Liver (tissue), 3 donors: ENCODE measurements around the gene E2F7.

Experiments
- EGR1 ChIP-seq, 2 donors: IDR thresholded peaks; 2 replicates each; pipeline ENCODE4 v1.6.1; 2016 to 2018; ENCODE audit warnings: antibody characterized with exemption in 2 of 2, low read depth in 2 of 2
- FOXA1 ChIP-seq: IDR thresholded peaks from 2 replicates; pipeline ENCODE4 v1.6.1; 2016; ENCODE audit warnings: antibody characterized with exemption
- JUND ChIP-seq, 2 donors: IDR thresholded peaks; 2 replicates each; pipeline ENCODE4 v1.6.1; 2016; ENCODE audit warnings: antibody characterized with exemption in 2 of 2
- TAF1 ChIP-seq: conservative IDR thresholded peaks from 2 replicates; pipeline ENCODE4 v1.6.1; 2016; ENCODE audit warnings: antibody characterized with exemption, mild to moderate bottlenecking
- YY1 ChIP-seq: IDR thresholded peaks from 2 replicates; pipeline ENCODE4 v1.6.1; 2016; ENCODE audit warnings: antibody characterized with exemption, mild to moderate bottlenecking
- TF ChIP-seq, protein P1 (sequence below): fragments of 150-350 bp; IDR thresholded peaks from 2 replicates; pipeline ENCODE4 v1.5.1; 2017; ENCODE audit warnings: improper control_type of control experiment, low read depth, low read length; ENCODE audit not compliant: missing input control
- TF ChIP-seq, protein P2 (sequence below): IDR thresholded peaks from 2 replicates; pipeline ENCODE4 v1.6.1; 2016; ENCODE audit warnings: antibody characterized with exemption, mild to moderate bottlenecking
- donor health status: healthy.
- donor health status: healthy.

DNA sequence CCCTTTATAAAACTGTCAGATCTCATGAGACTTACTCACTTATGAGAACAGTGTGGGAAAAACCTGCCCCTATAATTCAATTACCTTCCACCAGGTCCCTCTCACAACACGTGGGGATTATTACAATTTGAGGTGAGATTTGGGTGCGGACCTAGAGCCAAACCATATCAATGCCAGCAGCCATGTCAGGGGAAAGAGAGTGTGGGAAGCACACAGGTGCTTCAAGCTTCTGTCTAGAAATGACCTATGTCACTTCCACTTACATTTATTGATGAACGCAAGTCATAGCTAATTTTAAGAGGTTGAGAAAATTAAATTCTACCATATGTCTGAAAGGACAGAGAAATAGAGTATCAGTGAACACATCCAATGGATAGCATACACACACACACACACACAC lies 32.5 kb upstream of the E2F7 start:
- TF ChIP-seq YY1: no peak
- TF ChIP-seq TAF1: no peak
- TF ChIP-seq, protein P1, sequence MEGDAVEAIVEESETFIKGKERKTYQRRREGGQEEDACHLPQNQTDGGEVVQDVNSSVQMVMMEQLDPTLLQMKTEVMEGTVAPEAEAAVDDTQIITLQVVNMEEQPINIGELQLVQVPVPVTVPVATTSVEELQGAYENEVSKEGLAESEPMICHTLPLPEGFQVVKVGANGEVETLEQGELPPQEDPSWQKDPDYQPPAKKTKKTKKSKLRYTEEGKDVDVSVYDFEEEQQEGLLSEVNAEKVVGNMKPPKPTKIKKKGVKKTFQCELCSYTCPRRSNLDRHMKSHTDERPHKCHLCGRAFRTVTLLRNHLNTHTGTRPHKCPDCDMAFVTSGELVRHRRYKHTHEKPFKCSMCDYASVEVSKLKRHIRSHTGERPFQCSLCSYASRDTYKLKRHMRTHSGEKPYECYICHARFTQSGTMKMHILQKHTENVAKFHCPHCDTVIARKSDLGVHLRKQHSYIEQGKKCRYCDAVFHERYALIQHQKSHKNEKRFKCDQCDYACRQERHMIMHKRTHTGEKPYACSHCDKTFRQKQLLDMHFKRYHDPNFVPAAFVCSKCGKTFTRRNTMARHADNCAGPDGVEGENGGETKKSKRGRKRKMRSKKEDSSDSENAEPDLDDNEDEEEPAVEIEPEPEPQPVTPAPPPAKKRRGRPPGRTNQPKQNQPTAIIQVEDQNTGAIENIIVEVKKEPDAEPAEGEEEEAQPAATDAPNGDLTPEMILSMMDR: no peak
- TF ChIP-seq, protein P2, sequence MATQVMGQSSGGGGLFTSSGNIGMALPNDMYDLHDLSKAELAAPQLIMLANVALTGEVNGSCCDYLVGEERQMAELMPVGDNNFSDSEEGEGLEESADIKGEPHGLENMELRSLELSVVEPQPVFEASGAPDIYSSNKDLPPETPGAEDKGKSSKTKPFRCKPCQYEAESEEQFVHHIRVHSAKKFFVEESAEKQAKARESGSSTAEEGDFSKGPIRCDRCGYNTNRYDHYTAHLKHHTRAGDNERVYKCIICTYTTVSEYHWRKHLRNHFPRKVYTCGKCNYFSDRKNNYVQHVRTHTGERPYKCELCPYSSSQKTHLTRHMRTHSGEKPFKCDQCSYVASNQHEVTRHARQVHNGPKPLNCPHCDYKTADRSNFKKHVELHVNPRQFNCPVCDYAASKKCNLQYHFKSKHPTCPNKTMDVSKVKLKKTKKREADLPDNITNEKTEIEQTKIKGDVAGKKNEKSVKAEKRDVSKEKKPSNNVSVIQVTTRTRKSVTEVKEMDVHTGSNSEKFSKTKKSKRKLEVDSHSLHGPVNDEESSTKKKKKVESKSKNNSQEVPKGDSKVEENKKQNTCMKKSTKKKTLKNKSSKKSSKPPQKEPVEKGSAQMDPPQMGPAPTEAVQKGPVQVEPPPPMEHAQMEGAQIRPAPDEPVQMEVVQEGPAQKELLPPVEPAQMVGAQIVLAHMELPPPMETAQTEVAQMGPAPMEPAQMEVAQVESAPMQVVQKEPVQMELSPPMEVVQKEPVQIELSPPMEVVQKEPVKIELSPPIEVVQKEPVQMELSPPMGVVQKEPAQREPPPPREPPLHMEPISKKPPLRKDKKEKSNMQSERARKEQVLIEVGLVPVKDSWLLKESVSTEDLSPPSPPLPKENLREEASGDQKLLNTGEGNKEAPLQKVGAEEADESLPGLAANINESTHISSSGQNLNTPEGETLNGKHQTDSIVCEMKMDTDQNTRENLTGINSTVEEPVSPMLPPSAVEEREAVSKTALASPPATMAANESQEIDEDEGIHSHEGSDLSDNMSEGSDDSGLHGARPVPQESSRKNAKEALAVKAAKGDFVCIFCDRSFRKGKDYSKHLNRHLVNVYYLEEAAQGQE: no peak
- TF ChIP-seq JUND (IDR thresholded peaks at IDR 0.05): no peak
- TF ChIP-seq FOXA1: no peak
- TF ChIP-seq EGR1 (IDR thresholded peaks at IDR 0.05; ENCODE audit: low read depth in 2 of 2): no peak
